GM23338 (cell line): Measurements from ENCODE around the gene AKAP8L. TPM values are rescaled to one million over a fixed set of nuclear protein-coding genes. Genes with fewer than 3 reads are reported as not detected.

Experiments
- ATAC-seq: fragments of 200-7000 bp; cut with Tn5 transposase; 3 replicates; pipeline ENCODE4 v1.9.1; 2020
- DNase-seq: peaks from one replicate; pipeline ENCODE4 v3.0.0-alpha.2; 2015; ENCODE audit warnings: low spot score
- H2AFZ ChIP-seq: fragments of 200-600 bp; sonication (generic); 2 replicates; pipeline ENCODE4 v1.8.0; 2016; ENCODE audit warnings: antibody characterized with exemption, mild to moderate bottlenecking, moderate library complexity
- H3F3A ChIP-seq: fragments of 200-600 bp; sonication (generic); replicated peaks from 2 replicates; pipeline ENCODE4 v1.8.0; 2017; ENCODE audit warnings: antibody characterized with exemption, mixed run types, low read depth
- H3K27ac ChIP-seq: fragments of 200-600 bp; sonication (generic); 2 replicates; pipeline ENCODE4 v1.6.1; 2016; ENCODE audit warnings: low read depth
- H3K27me3 ChIP-seq: fragments of 200-600 bp; sonication (generic); 2 replicates; pipeline ENCODE4 v1.8.0; 2016; ENCODE audit warnings: mild to moderate bottlenecking, mixed run types, moderate library complexity; ENCODE audit not compliant: insufficient read depth
- H3K36me3 ChIP-seq: fragments of 200-600 bp; sonication (generic); 2 replicates; pipeline ENCODE4 v1.8.0; 2016; ENCODE audit warnings: mild to moderate bottlenecking; ENCODE audit not compliant: insufficient read depth
- H3K4me1 ChIP-seq: fragments of 200-600 bp; sonication (generic); 2 replicates; pipeline ENCODE4 v1.8.0; 2016; ENCODE audit warnings: mild to moderate bottlenecking, moderate library complexity; ENCODE audit not compliant: insufficient read depth
- H3K4me2 ChIP-seq: fragments of 200-600 bp; sonication (generic); 2 replicates; pipeline ENCODE4 v1.7.1; 2017; ENCODE audit warnings: mixed run types
- H3K4me3 ChIP-seq: fragments of 200-600 bp; sonication (generic); 2 replicates; pipeline ENCODE4 v1.6.1; 2016; ENCODE audit warnings: mixed run types
- H3K79me2 ChIP-seq: fragments of 200-600 bp; sonication (generic); replicated peaks from 2 replicates; pipeline ENCODE4 v1.8.0; 2017; ENCODE audit warnings: mild to moderate bottlenecking; ENCODE audit not compliant: insufficient read depth
- H3K9me2 ChIP-seq: fragments of 200-600 bp; sonication (generic); 2 replicates; pipeline ENCODE4 v1.8.0; 2017; ENCODE audit not compliant: insufficient read depth
- H4K20me1 ChIP-seq: fragments of 200-600 bp; sonication (generic); replicated peaks from 2 replicates; pipeline ENCODE4 v1.8.0; 2017; ENCODE audit warnings: mild to moderate bottlenecking; ENCODE audit not compliant: insufficient read depth
- H3K27ac Mint-ChIP-seq: 2 replicates; pipeline ENCODE4 v1.8.0; 2020; ENCODE audit warnings: inconsistent platforms, mild to moderate bottlenecking, moderate library complexity, mixed read lengths
- H3K27me3 Mint-ChIP-seq: 3 replicates; pipeline ENCODE4 v1.8.0; 2022; ENCODE audit warnings: low read depth, mild to moderate bottlenecking, moderate library complexity, mixed read lengths, inconsistent platforms; ENCODE audit not compliant: insufficient read depth, poor library complexity
- H3K36me3 Mint-ChIP-seq: 3 replicates; pipeline ENCODE4 v1.8.0; 2021; ENCODE audit warnings: low read depth, mild to moderate bottlenecking, inconsistent platforms, moderate library complexity, mixed read lengths
- H3K4me1 Mint-ChIP-seq: 3 replicates; pipeline ENCODE4 v1.8.0; 2020; ENCODE audit warnings: mild to moderate bottlenecking, inconsistent platforms, mixed read lengths
- H3K4me3 Mint-ChIP-seq: 3 replicates; pipeline ENCODE4 v1.8.0; 2021; ENCODE audit warnings: moderate library complexity, mild to moderate bottlenecking, inconsistent platforms, mixed read lengths
- H3K9me3 Mint-ChIP-seq: 3 replicates; pipeline ENCODE4 v1.8.0; 2020; ENCODE audit warnings: moderate library complexity, mild to moderate bottlenecking, inconsistent platforms, mixed read lengths
- CREB1 ChIP-seq: fragments of 250-450 bp; sonication (Bioruptor Pico); IDR thresholded peaks from 2 replicates; pipeline ENCODE4 v1.5.0; 2020; ENCODE audit warnings: low read depth, mild to moderate bottlenecking, moderate library complexity
- EZH2 ChIP-seq: fragments of 200-600 bp; sonication (generic); IDR thresholded peaks from one replicate; pipeline ENCODE4 v1.8.0; 2017; ENCODE audit warnings: antibody characterized with exemption, mild to moderate bottlenecking, low read depth; ENCODE audit not compliant: unreplicated experiment
- EZH2phosphoT487 ChIP-seq: fragments of 200-600 bp; sonication (generic); IDR thresholded peaks from one replicate; pipeline ENCODE4 v1.8.1; 2018; ENCODE audit warnings: antibody characterized with exemption; ENCODE audit not compliant: unreplicated experiment
- JUNB ChIP-seq: IDR thresholded peaks from one replicate; pipeline ENCODE4 v1.6.1; 2016; ENCODE audit warnings: antibody characterized with exemption; ENCODE audit not compliant: unreplicated experiment
- POLR2AphosphoS5 ChIP-seq: IDR thresholded peaks from 2 replicates; pipeline ENCODE4 v1.6.1; 2016; ENCODE audit warnings: antibody characterized with exemption, low read depth
- STAT1 ChIP-seq: IDR thresholded peaks from one replicate; pipeline ENCODE4 v1.6.1; 2016; ENCODE audit warnings: antibody characterized with exemption; ENCODE audit not compliant: unreplicated experiment
- ZNF331 ChIP-seq: fragments of 250-450 bp; sonication (Bioruptor Pico); IDR thresholded peaks from 2 replicates; pipeline ENCODE4 v1.5.0; 2020; ENCODE audit warnings: low read depth, mild to moderate bottlenecking, moderate library complexity
- polyA plus RNA-seq: library from polyadenylated mRNA; unstranded; fragments of >200 nt; fragmentation: Nextera tagmentation; extraction: Ambion mirVana; gene quantifications from 2 replicates; pipeline ENCODE4 v1.2.1, GENCODE V29; 2016
- total RNA-seq: library from RNA; depleted of rRNA; stranded (reverse); fragments of >200 nt; shearing (Covaris generic); gene quantifications from 2 replicates; pipeline ENCODE4 v1.2.3, GENCODE V29; 2014
- TF ChIP-seq, protein P1 (sequence below): IDR thresholded peaks from one replicate; pipeline ENCODE4 v1.6.1; 2018; ENCODE audit warnings: antibody characterized with exemption; ENCODE audit not compliant: unreplicated experiment

The AKAP8L gene
- total and polyA plus RNA-seq, 2 experiments from 2014 or later = 78.8 to 165 TPM

DNA sequence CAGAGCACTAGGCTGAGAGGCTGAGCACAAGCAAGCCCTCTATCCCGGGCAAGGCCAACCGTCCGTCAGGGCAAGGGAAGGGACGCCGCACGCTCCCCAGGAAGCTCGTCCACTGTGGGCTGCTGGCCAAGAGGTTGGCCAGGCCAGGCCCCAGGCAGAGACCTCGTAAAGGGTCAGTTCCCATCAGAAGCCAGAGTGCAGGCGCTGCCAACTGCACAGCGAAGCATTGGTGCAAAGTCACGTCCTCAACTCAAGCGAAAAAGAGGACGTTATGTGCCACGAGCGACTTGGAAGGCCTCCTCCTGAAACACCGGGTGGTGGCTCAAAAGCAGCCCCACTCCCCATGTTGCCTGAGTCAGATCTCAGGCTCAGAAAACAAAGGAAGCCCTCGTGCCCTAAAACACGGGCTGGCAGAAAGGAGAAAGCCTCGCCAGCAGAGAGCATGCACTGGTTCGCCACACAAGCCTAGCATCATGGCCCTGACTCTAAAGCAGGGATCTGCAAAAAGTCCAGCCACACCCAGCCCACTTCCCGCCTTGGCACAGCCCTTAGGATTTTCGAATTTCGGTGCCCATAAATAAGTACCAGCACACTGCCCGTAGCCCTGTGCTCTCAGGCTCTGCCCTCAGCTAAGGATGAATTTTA lies 43.9 kb downstream of the AKAP8L start:
- Histone ChIP-seq H3K9me2 (no peaks in the 10 kb centered on the region), H3K27me3 (no peaks in the 10 kb centered on the region), H3K4me2 (no peak overlapping the region), H3K79me2 (peaks cover 79% of the 10 kb centered on the region), H2AFZ (no peak overlapping the region), H3K4me3 (no peak overlapping the region), H3K4me1 (peaks cover 4% of the 10 kb centered on the region; the same call in 1 of the 2 replicates), H4K20me1 (peaks cover 39% of the 10 kb centered on the region), H3K27ac (peak overlapping the region; percentile 59; the same call in 1 of the 2 replicates), H3F3A (peaks cover 3% of the 10 kb centered on the region; the same call in 1 of the 2 replicates), H3K36me3 (peaks cover 18% of the 10 kb centered on the region)
- H3K27ac Mint-ChIP-seq = no peak overlapping the region
- peaks cover 19% of the 10 kb centered on the region for H3K27me3 Mint-ChIP-seq
- TF ChIP-seq EZH2phosphoT487 (no peak), STAT1 (no peak), JUNB (no peak), EZH2 (no peak)
- TF ChIP-seq, protein P1, sequence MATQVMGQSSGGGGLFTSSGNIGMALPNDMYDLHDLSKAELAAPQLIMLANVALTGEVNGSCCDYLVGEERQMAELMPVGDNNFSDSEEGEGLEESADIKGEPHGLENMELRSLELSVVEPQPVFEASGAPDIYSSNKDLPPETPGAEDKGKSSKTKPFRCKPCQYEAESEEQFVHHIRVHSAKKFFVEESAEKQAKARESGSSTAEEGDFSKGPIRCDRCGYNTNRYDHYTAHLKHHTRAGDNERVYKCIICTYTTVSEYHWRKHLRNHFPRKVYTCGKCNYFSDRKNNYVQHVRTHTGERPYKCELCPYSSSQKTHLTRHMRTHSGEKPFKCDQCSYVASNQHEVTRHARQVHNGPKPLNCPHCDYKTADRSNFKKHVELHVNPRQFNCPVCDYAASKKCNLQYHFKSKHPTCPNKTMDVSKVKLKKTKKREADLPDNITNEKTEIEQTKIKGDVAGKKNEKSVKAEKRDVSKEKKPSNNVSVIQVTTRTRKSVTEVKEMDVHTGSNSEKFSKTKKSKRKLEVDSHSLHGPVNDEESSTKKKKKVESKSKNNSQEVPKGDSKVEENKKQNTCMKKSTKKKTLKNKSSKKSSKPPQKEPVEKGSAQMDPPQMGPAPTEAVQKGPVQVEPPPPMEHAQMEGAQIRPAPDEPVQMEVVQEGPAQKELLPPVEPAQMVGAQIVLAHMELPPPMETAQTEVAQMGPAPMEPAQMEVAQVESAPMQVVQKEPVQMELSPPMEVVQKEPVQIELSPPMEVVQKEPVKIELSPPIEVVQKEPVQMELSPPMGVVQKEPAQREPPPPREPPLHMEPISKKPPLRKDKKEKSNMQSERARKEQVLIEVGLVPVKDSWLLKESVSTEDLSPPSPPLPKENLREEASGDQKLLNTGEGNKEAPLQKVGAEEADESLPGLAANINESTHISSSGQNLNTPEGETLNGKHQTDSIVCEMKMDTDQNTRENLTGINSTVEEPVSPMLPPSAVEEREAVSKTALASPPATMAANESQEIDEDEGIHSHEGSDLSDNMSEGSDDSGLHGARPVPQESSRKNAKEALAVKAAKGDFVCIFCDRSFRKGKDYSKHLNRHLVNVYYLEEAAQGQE = no peak
- H3K9me3 Mint-ChIP-seq = no peaks in the 10 kb centered on the region; the same call in 1 of the 3 replicates
- H3K4me3 Mint-ChIP-seq = no peak overlapping the region
- H3K36me3 Mint-ChIP-seq = peaks cover 41% of the 10 kb centered on the region
- DNase-seq (no peak), ATAC-seq (no peak)
- peaks cover 14% of the 10 kb centered on the region for H3K4me1 Mint-ChIP-seq

DNA sequence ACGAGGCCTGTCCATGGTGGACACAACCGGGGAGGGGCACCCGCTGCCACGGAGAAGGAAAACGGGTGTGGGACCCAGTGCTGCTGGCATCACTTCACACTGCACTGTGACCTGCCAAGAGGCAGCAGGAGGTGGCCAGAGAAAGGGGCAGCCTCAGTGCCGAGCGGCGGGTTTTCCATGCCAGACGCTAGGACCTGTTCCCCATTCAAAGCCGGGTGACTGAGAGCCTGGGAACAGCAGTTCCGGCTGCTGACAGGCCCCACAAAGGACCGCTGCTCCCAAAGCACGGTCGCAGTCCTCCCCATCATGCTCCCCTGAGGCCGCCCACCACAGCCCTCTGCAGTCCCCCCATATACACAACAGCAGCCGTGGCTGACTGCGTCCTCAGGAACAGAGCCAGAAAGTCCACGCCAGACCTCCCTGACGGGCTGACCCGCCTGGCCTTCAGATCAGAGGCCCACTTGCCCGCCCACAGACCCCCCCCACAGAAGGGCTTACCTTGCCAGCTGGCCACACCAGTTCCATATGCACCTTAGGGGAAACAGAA lies 44.6 kb downstream of the AKAP8L start:
- no peaks in the 10 kb centered on the region for H3K27me3 ChIP-seq
- H3K27ac Mint-ChIP-seq = no peak overlapping the region
- peaks cover 19% of the 10 kb centered on the region for H3K36me3 ChIP-seq
- no peaks in the 10 kb centered on the region for H3K9me2 ChIP-seq
- H3K4me2 ChIP-seq = no peak overlapping the region
- no peak overlapping the region for H3K4me3 ChIP-seq
- no peak overlapping the region for H3K27ac ChIP-seq
- H3K9me3 Mint-ChIP-seq = no peaks in the 10 kb centered on the region; the same call in 2 of the 3 replicates
- H4K20me1 ChIP-seq = peaks cover 39% of the 10 kb centered on the region
- no peak overlapping the region for H3K4me3 Mint-ChIP-seq
- H3K4me1 ChIP-seq = peaks cover 4% of the 10 kb centered on the region; the same call in 1 of the 2 replicates
- TF ChIP-seq CREB1 (no peak), EZH2phosphoT487 (no peak), POLR2AphosphoS5 (no peak), JUNB (no peak), ZNF331 (CRISPR knock-in tag) (no peak)
- TF ChIP-seq, protein P1 = no peak
- peaks cover 46% of the 10 kb centered on the region for H3K36me3 Mint-ChIP-seq
- peaks cover 3% of the 10 kb centered on the region; the same call in 1 of the 2 replicates for H3F3A ChIP-seq
- no peak overlapping the region for H2AFZ ChIP-seq
- ATAC-seq (no peak), DNase-seq (no peak)
- peaks cover 14% of the 10 kb centered on the region for H3K4me1 Mint-ChIP-seq
- H3K27me3 Mint-ChIP-seq = peaks cover 16% of the 10 kb centered on the region
- peaks cover 79% of the 10 kb centered on the region for H3K79me2 ChIP-seq
